Epithelial cell of esophagus (primary cell): ENCODE results near the gene VILL.
"Not testable (repeated sequence)": the region's sequence is repeated elsewhere in the genome, so short reads cannot be mapped to it uniquely, and the experiment has no call there.

Experiments
- DNase-seq: peaks from one replicate; pipeline ENCODE4 v3.0.0; 2010; ENCODE audit warnings: low read depth
- H3K4me3 ChIP-seq: 2 replicates; pipeline ENCODE4 v1.5.1; 2011; ENCODE audit warnings: mild to moderate bottlenecking, low read length, control low read depth
- TF ChIP-seq, protein P1 (sequence below): IDR thresholded peaks from 2 replicates; pipeline ENCODE4 v1.5.1; 2011; ENCODE audit warnings: low read depth, mild to moderate bottlenecking, low read length, control low read depth, inconsistent platforms; ENCODE audit not compliant: insufficient read depth; ENCODE audit errors: missing control alignments

The VILL gene

DNA sequence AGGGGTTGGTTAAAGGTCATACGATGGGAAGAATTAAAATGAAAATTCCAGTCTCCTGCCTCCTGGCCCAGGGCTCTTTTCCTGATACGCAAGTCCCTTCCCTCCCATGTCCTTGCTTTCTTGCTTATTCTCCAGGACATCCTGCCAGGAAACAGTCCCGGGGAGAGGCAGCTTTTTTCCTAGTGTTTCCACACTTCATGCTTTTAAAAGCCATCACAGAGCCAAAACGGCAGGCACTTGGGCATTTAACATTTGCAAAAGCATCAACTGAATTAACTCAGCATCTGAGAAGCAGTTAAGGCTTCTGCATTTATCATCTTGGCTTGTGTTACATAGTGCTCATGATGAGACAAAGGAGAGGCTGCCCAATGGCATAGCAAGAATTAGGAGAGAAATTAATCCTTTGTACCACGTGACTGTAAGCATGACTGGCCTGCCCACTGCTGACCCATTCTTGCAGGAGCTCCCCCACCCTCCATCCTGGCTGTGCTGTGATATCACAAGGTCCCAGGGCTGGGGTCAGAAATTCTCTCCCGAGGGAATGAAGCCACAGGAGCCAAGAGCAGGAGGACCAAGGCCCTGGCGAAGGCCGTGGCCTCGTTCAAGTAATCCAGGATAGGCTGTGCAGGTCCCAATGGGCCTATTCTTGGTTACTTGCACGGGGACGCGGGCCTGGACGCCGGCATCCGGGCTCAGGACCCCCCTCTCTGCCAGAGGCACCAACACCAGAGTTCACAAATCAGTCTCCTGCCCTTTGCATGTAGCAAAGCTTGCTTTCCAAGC, 21.6 kb upstream of the VILL start:
- no peak overlapping the region for H3K4me3 ChIP-seq

DNA sequence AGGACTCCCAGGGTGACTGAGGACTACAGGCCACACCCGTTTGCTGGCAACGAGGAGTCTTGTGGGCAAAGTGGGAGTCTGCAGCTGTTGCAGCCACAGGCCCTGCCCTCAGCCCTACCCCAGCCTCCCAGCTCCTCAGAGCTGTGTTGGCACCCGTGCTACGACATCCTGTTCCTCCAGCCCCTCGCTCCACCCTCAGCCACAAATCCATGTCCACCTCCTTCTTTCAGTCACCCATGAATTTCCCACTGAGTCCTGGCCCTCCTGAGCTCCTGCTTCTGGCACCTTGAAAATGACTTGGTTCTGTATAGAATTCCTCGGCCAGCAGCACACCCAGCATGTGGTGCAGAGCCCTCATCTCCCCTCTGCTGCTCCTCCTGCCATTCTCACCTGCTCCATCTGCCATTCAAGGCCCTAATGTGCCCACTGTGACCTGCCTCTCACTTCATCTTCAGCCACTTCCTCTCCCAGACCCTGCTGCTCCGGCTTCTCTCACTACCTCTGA, 20.9 kb upstream of the VILL start:
- H3K4me3 ChIP-seq = no peak overlapping the region
- TF ChIP-seq, protein P1, sequence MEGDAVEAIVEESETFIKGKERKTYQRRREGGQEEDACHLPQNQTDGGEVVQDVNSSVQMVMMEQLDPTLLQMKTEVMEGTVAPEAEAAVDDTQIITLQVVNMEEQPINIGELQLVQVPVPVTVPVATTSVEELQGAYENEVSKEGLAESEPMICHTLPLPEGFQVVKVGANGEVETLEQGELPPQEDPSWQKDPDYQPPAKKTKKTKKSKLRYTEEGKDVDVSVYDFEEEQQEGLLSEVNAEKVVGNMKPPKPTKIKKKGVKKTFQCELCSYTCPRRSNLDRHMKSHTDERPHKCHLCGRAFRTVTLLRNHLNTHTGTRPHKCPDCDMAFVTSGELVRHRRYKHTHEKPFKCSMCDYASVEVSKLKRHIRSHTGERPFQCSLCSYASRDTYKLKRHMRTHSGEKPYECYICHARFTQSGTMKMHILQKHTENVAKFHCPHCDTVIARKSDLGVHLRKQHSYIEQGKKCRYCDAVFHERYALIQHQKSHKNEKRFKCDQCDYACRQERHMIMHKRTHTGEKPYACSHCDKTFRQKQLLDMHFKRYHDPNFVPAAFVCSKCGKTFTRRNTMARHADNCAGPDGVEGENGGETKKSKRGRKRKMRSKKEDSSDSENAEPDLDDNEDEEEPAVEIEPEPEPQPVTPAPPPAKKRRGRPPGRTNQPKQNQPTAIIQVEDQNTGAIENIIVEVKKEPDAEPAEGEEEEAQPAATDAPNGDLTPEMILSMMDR = no peak
- DNase-seq = no peak

More for the DNA sequence above, 21.6 kb upstream of the VILL start:
- no peak for DNase-seq
- TF ChIP-seq, protein P1 = no peak

DNA sequence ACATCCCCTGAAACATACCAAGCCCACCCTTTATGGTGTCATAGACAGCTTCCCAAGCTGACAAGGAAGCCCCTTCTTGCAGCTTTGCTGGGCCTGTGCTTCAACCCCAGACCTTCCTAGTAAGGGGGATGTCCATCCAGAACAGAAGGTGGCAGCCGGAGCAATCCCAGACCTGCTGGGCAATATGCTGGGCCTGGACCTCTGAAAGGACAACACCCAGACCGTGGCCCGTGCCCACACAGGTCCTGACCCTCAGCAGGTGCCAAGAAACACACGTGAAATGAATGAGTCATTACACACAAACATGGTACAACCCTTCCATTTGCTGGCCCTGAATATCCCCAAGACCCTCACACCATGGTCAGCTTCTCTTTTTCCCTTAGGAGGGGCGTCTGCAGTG, 19.8 kb upstream of the VILL start:
- TF ChIP-seq, protein P1 = no peak
- DNase-seq = no peak

GRCh38 chr3:37971467-37971866, 19.1 kb upstream of the VILL start:
- no peak for DNase-seq
- TF ChIP-seq, protein P1 = no peak

More for the DNA sequence above, 19.8 kb upstream of the VILL start:
- no peak overlapping the region for H3K4me3 ChIP-seq

DNA sequence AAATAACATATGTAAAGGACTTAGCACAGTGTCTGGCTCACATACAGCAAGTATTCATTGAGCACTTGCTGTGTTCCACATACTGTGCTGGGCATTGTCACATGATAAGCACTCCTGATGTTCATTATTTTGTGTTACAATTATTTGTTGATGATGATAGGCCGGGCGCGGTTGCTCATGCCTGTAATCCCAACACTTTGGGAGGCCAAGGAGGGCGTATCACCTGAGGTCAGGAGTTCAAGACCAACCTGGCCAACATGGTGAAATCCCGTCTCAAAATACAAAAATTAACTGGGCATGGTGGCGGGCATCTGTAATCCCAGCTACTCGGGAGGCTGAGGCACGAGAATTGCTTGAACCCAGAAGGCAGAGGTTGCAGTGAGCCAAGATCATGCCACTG, 18.5 kb upstream of the VILL start:
- H3K4me3 ChIP-seq, DNase-seq: not testable (repeated sequence)

More at GRCh38 chr3:37971467-37971866, 19.1 kb upstream of the VILL start:
- H3K4me3 ChIP-seq = no peak overlapping the region

DNA sequence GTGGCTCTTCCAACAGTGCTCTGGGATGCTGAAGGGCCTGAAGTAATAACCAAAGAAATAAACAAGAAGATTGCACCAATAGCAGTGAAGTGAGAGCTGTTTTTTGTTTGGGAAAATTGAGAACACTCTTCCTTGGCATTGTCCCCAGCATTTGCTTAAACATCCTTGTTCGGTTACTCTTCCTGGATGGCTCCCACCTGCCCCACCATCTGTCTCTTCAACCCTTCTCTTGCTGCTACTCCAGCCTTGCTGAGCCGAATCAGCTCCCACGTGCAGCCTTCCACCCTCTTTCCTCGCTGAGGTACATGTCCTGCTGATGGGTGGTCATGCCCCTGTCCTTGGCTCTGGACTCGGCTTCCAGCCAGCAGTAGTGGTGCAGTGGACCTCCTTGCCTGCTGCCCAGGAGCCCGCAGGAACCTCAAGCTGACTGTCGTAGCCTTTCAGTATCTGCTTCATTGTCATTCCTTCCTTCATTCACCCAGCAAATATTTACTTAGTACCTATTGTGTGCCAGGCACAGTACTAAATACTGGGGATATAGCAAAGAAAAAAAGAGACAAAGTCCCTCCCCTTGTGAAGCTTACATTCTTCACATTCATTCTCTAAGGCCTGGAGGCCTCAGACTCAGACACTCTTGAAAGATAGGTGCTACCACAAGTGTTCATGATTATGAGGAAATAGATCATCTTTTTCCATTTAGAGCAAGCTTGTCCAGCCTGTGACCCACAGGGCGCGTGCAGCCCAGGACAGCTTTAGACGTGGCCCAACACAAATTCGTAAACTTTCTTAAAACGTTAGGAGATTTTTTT, 17.1 kb upstream of the VILL start:
- H3K4me3 ChIP-seq = no peak overlapping the region
- TF ChIP-seq, protein P1 = no peak
- DNase-seq = no peak

DNA sequence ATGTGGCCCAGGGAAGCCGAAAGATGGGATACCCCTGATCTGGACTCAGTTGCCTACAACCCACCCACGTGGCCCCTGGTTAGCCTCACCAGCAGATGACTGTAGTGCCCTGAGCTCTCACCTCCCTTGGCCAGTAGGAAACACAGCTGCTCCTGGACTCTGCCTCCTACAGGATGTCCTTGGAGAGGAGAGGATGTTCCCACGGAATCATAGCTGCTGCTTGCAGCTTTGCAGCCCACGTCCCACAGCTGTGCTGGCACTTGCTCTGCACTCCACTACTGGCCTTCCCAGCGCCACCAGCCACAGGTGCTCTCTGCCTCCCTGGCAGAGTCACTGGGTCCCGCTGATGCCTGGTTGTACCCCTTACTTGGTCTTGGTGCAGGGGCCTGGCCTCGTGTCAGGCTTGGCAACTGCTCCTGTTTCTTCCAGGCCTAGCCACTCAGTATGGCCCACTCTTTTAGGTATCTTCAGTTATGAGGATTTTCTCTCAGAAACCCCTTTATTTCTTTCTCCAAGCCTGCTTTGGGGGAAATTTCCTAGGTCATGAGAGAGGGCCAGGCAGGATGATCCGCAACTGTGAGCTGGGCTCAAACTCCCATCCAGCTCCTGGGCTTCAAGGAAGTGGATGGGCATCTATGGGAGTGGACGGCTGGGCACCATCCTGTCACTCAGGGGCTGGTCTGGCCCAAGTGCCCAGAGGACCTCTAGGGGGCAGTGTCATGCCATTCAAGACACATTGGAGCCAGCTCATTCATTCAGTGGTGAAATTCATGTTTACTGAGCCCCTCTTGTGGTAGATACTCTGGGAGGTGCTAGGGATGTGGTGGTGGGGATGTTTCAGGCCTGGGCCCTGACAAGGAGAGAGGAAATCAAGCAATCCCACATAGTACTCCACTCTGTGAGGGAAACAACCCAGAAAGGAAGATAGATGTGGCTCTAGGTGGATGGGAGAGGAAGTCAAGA, 16.2 kb upstream of the VILL start:
- no peak overlapping the region for H3K4me3 ChIP-seq
- TF ChIP-seq, protein P1 = peak; percentile 78
- peak; percentile 67 for DNase-seq
